Skeletal muscle cell (primary cell): ENCODE results near the gene CEP68.
A peak's percentile ranks its signal among the peaks of the same experiment; 100 is the strongest.
"Not testable (repeated sequence)": the region's sequence is repeated elsewhere in the genome, so short reads cannot be mapped to it uniquely, and the experiment has no call there.

ENCODE experiments used
- DNase-seq: peaks from one replicate; pipeline ENCODE4 v3.0.0-alpha.2; 2010; ENCODE audit warnings: low read depth
- H3K4me3 ChIP-seq: 2 replicates; pipeline ENCODE4 v1.5.1; 2011; ENCODE audit warnings: low read depth, mild to moderate bottlenecking, control low read depth, low read length, moderate library complexity

The CEP68 gene

GRCh38 chr2:65056215-65057053 lies at the start of gene CEP68:
Gene CEP68, plus strand, starts transcription at chr2:65056416. Its CDS starts 13,029 bp downstream, at chr2:65069445.
- peak within 1 kb of the TSS; percentile 69 for H3K4me3 ChIP-seq
- peak; percentile 93 for DNase-seq

DNA sequence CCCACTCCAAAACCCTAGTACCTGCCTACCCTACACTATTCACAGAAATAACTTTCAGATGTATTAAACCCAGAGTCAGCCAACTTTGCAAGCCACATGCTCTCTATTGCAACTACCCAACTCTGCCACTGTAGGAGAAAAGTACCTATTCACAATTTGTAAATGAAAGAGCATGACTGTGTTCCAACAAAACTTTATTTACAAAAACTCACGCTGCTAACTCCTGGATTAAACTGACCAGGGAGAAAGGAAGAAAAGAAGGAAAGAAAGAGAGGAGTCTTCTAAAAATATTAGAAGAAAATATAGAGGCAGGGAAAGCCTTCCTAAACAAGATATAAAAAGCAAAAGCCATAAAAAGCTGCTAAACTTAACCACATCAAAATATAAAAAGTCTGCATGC lies 42.4 kb upstream of the CEP68 start:
- no peak overlapping the region for H3K4me3 ChIP-seq
- no peak for DNase-seq

DNA sequence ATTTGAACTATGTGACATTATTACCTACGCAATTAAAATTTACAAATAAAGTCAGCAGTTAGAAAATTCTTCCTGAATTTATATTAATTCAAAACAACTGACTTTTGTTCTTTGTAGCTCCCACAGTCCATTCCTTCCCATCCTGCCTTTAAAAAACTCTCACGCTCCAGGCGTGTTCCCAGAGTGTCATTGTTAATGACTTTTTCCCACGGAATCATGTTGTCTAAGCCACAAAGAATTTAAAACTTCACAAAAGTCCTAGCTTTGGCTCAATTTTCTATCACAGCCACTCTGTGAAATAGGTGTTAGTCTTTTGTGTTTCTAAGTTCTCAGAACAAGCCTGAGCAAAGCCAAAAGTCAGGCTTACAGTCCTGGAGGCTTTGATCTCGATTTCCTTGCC lies 40.5 kb upstream of the CEP68 start:
- no peak overlapping the region for H3K4me3 ChIP-seq
- no peak for DNase-seq

GRCh38 chr2:65016789-65017188 lies 39.4 kb upstream of the CEP68 start:
- H3K4me3 ChIP-seq, result no peak overlapping the region
- no peak for DNase-seq

DNA sequence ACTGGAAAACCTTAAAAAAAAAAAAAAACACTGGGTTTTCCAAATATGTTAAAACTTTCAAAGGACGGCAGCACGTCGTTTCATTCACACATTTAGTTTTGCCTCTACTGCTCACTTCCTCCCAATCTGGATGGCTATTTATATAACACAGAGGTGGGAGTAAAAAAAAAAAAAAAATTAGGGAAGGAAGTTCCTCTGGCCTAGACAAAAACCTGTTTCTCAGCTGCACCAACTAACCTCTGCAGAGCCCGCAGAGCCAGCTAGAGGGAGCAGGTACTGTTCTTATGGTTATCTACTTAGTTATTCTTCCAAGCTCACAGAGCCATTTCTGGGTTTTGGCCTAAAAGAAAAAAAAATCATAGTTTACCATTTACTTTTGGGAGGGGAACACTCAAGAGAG lies 38.9 kb upstream of the CEP68 start:
- no peak overlapping the region for H3K4me3 ChIP-seq
- no peak for DNase-seq

DNA sequence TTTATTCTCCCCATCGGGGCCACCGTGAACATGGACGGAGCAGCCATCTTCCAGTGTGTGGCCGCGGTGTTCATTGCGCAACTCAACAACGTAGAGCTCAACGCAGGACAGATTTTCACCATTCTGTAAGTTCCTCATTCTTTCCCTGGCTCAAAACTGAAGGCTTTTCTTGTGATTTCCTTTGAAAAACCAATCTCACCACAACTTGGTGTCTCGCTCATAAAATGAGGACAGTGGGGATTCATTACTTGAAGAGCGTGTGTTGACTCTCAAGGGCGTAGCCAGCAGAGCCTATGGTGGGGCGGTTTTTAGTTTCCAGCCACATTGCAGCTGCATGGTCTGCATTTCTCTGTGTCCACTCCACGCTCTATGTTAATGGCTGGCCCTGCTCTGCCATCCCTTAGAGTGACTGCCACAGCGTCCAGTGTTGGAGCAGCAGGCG lies 38.1 kb upstream of the CEP68 start:
- DNase-seq, result no peak
- H3K4me3 ChIP-seq, result no peak overlapping the region

GRCh38 chr2:65019010-65019409 lies 37.2 kb upstream of the CEP68 start:
- H3K4me3 ChIP-seq, result no peak overlapping the region
- DNase-seq, result no peak

- H3K4me3 ChIP-seq, result no peak overlapping the region
- no peak for DNase-seq
These were observed 36.5 kb upstream of the CEP68 start for GRCh38 chr2:65019675-65020195.

DNA sequence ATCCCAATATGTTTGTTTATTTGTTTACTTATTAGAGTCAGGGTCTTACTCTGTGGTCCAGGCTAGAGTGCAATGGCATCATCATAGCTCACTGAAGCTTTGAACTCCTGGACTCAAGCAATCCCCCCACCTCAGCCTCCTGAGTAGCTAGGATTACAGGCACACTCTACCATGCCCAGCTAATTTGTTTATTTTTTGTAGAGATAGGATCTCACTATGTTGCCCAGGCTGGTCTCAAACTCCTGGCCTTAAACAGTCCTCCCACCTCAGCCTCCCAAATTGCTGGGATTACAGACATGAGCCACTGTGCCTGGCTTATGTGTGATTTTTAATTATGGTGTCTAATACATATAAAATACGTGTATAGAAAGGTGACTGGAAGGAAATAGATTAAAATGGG lies 36.0 kb upstream of the CEP68 start:
- H3K4me3 ChIP-seq, DNase-seq: not testable (repeated sequence)

GRCh38 chr2:65020943-65021528 lies 35.2 kb upstream of the CEP68 start:
- H3K4me3 ChIP-seq, result no peak overlapping the region
- DNase-seq, result no peak

DNA sequence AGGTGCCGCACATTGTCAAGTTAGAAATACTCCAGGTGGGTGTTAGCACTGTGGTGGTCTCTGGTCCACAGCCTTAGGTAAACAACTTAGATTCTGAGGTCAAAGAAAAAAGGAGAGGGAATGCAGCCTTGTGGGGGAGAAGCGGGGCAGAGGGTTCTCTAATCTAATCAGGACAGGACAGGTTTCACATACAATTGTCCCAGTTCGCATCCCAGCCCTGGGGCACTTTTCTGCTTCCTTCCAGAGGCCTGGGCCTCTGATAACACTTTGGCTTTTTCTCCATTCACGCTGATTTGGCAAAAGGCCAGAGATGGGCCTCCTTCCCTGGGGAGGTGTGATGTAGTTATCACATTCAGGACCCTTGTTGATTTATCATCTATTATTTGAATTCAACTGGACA lies 34.5 kb upstream of the CEP68 start:
- no peak overlapping the region for H3K4me3 ChIP-seq
- no peak for DNase-seq

- no peak for DNase-seq
- H3K4me3 ChIP-seq, result no peak overlapping the region
These were observed 34.0 kb upstream of the CEP68 start for GRCh38 chr2:65022189-65022588.

DNA sequence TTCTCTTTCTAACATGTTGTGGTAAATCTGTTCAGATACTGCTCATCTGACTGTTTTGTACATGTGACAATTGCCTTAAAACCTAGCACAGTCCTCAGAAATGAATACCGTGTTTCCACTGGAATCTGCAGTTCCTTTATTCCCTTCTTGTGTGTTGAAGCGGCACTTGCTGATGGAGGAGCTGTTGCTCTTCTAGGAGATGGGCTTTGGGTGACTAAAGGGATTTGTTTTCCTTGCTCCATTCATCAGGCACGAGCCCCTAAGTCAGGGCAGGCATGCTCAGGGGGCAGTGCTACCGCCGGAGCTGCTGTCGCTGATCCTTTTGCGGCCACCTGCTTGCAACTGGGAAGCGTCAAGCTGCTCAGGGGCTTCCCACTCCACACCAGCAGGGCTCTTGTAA lies 32.5 kb upstream of the CEP68 start:
- no peak for DNase-seq
- H3K4me3 ChIP-seq, result no peak overlapping the region

DNA sequence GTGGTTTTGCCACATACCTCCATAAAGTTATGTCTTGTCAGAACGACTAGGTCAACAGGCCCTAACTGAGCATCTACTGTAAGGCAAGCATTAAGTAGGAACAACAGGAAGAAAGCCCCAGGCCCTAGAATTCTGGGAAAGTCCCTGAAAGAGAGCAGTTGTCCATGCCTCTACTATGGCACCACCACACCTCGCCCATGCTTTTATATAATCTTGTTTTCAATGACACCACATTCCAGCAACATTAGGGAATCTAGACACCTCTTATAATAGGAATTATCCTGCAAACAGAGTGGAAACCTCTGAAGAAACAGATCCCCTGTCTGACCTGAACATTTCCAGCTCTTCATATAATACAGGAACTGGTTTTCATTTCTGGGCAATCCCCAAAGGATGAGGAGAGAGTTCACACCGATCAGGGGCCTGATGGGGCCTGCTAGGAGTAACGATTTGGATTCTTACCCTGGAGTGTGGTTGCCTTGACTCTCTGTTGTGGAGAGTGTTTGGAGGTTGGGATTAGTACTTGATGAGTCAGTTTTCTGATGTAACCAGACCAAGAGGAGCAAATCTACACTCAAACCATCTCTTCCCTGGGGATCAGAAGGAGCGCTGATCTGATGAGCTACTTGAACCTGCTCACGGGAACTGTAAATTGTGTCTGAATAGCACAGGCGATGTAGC lies 31.9 kb upstream of the CEP68 start:
- DNase-seq, result peak; percentile 89
- H3K4me3 ChIP-seq, result no peak overlapping the region

- DNase-seq, result no peak
- no peak overlapping the region for H3K4me3 ChIP-seq
These were observed 30.6 kb upstream of the CEP68 start for GRCh38 chr2:65025453-65026123.

GRCh38 chr2:65026154-65026553 lies 30.1 kb upstream of the CEP68 start:
- no peak overlapping the region for H3K4me3 ChIP-seq
- no peak for DNase-seq

DNA sequence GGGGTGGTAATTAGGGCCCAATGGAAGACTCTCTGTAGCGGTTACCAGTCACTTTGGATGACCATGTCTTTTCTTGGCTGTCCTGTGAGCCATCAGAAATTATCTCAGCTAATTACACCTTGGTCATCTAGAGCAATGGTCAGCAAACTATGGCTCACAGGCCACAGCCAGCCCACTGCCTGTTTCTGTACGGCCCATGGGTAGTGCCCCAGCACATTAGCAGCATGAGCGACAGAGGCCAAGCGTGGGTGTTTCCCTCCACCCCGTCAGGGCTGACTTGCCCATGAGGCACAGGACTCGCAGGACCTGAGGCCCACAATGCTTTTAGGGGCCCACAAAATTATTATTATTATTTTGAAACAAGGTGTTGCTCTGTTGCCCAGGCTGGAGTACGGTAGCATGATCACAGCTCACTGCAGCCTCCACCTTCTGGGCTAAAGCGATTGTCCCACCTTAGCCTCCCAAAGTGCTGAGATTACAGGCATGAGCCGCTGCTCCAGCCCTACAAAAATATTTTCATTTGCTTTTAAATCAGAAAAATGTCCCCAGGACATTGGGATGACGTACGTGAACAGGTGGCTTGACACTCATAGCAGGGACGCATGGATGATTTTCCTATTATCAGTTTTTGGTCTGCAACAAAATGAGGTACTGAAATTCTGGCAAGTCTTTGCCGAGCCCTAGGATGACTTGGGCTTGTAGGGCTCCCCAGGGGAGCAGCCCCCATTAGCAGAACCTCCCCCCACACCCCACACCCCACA lies 29.3 kb upstream of the CEP68 start:
- H3K4me3 ChIP-seq, result no peak overlapping the region
- DNase-seq, result no peak

GRCh38 chr2:65027616-65028244 lies 28.5 kb upstream of the CEP68 start:
- no peak overlapping the region for H3K4me3 ChIP-seq
- DNase-seq, result no peak
